D721Med (cell line): ENCODE results near the gene TUNAR.

Experiments
- DNase-seq: peaks from one replicate; pipeline ENCODE4 v3.0.0; 2011; ENCODE audit warnings: low spot score; ENCODE audit not compliant: insufficient read length
- FAIRE-seq: peaks from 2 replicates; lab custom pipeline; 2011; peaks lifted over from hg19 to GRCh38; lab: Jason Lieb, UNC
- CTCF ChIP-seq: IDR thresholded peaks from 2 replicates; pipeline ENCODE4 v1.5.1; 2012; ENCODE audit warnings: mild to moderate bottlenecking, control low read depth; ENCODE audit not compliant: insufficient read depth; ENCODE audit errors: missing control alignments

The TUNAR gene

GRCh38 chr14:95910628-95911027, 34.0 kb downstream of the TUNAR start:
- FAIRE-seq, result no peak
- TF ChIP-seq CTCF, result no peak
- DNase-seq, result no peak

- no peak for FAIRE-seq
- DNase-seq, result no peak
- TF ChIP-seq CTCF, result no peak
Observed at GRCh38 chr14:95911456-95911855, 34.8 kb downstream of the TUNAR start.

- FAIRE-seq (no peak), DNase-seq (no peak)
- no peak for TF ChIP-seq CTCF
Observed at GRCh38 chr14:95915330-95915729, 38.7 kb downstream of the TUNAR start.

- TF ChIP-seq CTCF, result no peak
- no peak for FAIRE-seq
- no peak for DNase-seq
Observed at GRCh38 chr14:95918466-95918865, 41.8 kb downstream of the TUNAR start.

- FAIRE-seq (no peak), DNase-seq (no peak)
- no peak for TF ChIP-seq CTCF
Observed at GRCh38 chr14:95920769-95921438, 44.3 kb downstream of the TUNAR start.

- FAIRE-seq, result no peak
- TF ChIP-seq CTCF, result no peak
- DNase-seq, result no peak
Observed at GRCh38 chr14:95922080-95922479, 45.4 kb downstream of the TUNAR start.

GRCh38 chr14:95928751-95929150, 52.1 kb downstream of the TUNAR start:
- DNase-seq (no peak), FAIRE-seq (no peak)
- TF ChIP-seq CTCF, result no peak
